Panc1 (cell line): Measurements from ENCODE around the gene WDFY1. TPM values are rescaled to one million over a fixed set of nuclear protein-coding genes. Genes with fewer than 3 reads are reported as not detected.

Experiments used
- ATAC-seq: fragments of 200-7000 bp; cut with Tn5 transposase; 2 replicates; pipeline ENCODE4 v1.9.1; 2020; ENCODE audit warnings: mild to moderate bottlenecking, moderate library complexity
- BruUV-seq: library from RNA; stranded (reverse); fragments of 400-500 nt; replicated peaks from 2 replicates; lab custom pipeline; 2021; lab: Mats Ljungman, UMichigan
- CTCF ChIA-PET: fragments of 300-600 bp; sonication (Branson Sonifier 250); formaldehyde crosslinking; loops from one replicate; lab custom pipeline; 2022; ENCODE audit warnings: antibody characterized with exemption; lab: Charles Lee
- POLR2A ChIA-PET: fragments of 300-600 bp; sonication (Branson Sonifier 250); formaldehyde crosslinking; loops from one replicate; lab custom pipeline; 2022; ENCODE audit warnings: antibody characterized with exemption; lab: Charles Lee
- DNase-seq: peaks from one replicate; pipeline ENCODE4 v3.0.0-alpha.2; 2010; ENCODE audit warnings: low read depth, low spot score
- H3K27ac ChIP-seq: 2 replicates; pipeline ENCODE4 v1.5.1; 2011; ENCODE audit warnings: mild to moderate bottlenecking, low read length, inconsistent platforms
- H3K27me3 ChIP-seq: fragments of 200-500 bp; sonication (Bioruptor generic); 2 replicates; pipeline ENCODE4 v1.6.0; 2014; ENCODE audit warnings: low read length, inconsistent platforms; ENCODE audit not compliant: control insufficient read depth, insufficient read depth
- H3K36me3 ChIP-seq: fragments of 200-500 bp; sonication (Bioruptor generic); 2 replicates; pipeline ENCODE4 v1.5.1; 2014; ENCODE audit warnings: inconsistent platforms, mild to moderate bottlenecking, low read length, moderate library complexity; ENCODE audit not compliant: control insufficient read depth, insufficient read depth
- H3K4me1 ChIP-seq: 2 replicates; pipeline ENCODE4 v1.5.1; 2011; ENCODE audit warnings: inconsistent platforms, mild to moderate bottlenecking, low read length, moderate library complexity; ENCODE audit not compliant: control insufficient read depth, insufficient read depth
- H3K4me3 ChIP-seq, 2 experiments: 2 replicates each; pipeline ENCODE4 v1.5.1; 2011 to 2012; ENCODE audit warnings: low read depth in 2 of 2, low read length in 2 of 2, mild to moderate bottlenecking in 2 of 2, inconsistent platforms in 1 of 2, moderate library complexity in 1 of 2
- H3K9me3 ChIP-seq: fragments of 200-500 bp; sonication (Bioruptor generic); 2 replicates; pipeline ENCODE4 v1.5.1; 2014; ENCODE audit warnings: low read depth, mild to moderate bottlenecking, inconsistent platforms, low read length, moderate library complexity; ENCODE audit not compliant: control insufficient read depth, insufficient read depth
- CTCF ChIP-seq: fragments of 450-650 bp; IDR thresholded peaks from 2 replicates; pipeline ENCODE4 v1.5.1; 2017; ENCODE audit warnings: mild to moderate bottlenecking
- POLR2AphosphoS5 ChIP-seq: IDR thresholded peaks from 2 replicates; pipeline ENCODE4 v1.6.1; 2012; ENCODE audit warnings: mild to moderate bottlenecking, low read depth, low read length, moderate library complexity
- REST ChIP-seq, 2 experiments: IDR thresholded peaks; 2 replicates each; pipeline ENCODE4 v1.6.1; 2011 to 2012; ENCODE audit warnings: low read depth in 2 of 2, control low read depth in 1 of 2, low read length in 1 of 2, mild to moderate bottlenecking in 1 of 2, moderate library complexity in 1 of 2; ENCODE audit not compliant: insufficient read depth in 1 of 2
- SIN3A ChIP-seq: IDR thresholded peaks from 2 replicates; pipeline ENCODE4 v1.6.1; 2012; ENCODE audit warnings: low read depth, mild to moderate bottlenecking, low read length, moderate library complexity, borderline replicate concordance; ENCODE audit not compliant: insufficient read depth
- TCF7L2 ChIP-seq: IDR thresholded peaks from 2 replicates; pipeline ENCODE4 v1.6.1; 2011; ENCODE audit warnings: mild to moderate bottlenecking, low read depth, low read length, inconsistent platforms
- in situ Hi-C: cut with HindIII; loops from 2 replicates; pipeline ENCODE4 v1.10.0; 2016; ENCODE audit warnings: low sequenced_read_pairs, low pct_unique_long_range_greater_than_20kb
- intact Hi-C: fragments of 100-400 bp; cut with micrococcal nuclease; formaldehyde crosslinking; loops from one replicate; pipeline ENCODE4 v1.10.0; 2022; ENCODE audit not compliant: unreplicated experiment
- total RNA-seq: library from RNA; stranded (reverse); gene quantifications from one replicate; pipeline ENCODE4 v1.2.1, GENCODE V29; 2021; ENCODE audit not compliant: unreplicated experiment

WDFY1 gene
- total RNA-seq, 1 experiment from 2014 or later = 48.5 TPM

- in situ Hi-C loops (no loop called here), intact Hi-C loops (no loop called here)
- BruUV-seq = no TSS peak
- Histone ChIP-seq H3K27ac (peak overlapping the region; percentile 2; the same call in 1 of the 2 replicates), H3K27me3 (no peaks in the 10 kb centered on the region), H3K4me1 (peaks cover 18% of the 10 kb centered on the region; the same call in 1 of the 2 replicates), H3K4me3 (no peak overlapping the region), H3K9me3 (no peaks in the 10 kb centered on the region), H3K36me3 (no peaks in the 10 kb centered on the region)
- ChIA-PET CTCF (no interaction called here), POLR2A (no interaction called here)
- TF ChIP-seq SIN3A (no peak), CTCF (no peak), POLR2AphosphoS5 (no peak), TCF7L2 (no peak), REST (IDR thresholded peaks at IDR 0.05; ENCODE audit: insufficient read depth in 1 of 2, low read depth in 2 of 2, low read length in 1 of 2) (no peak)
- ATAC-seq (no peak), DNase-seq (no peak)
Measured at GRCh38 chr2:223859070-223859469, 86.1 kb downstream of the WDFY1 start.

- Histone ChIP-seq H3K4me3 (no peak overlapping the region), H3K36me3 (no peaks in the 10 kb centered on the region), H3K27me3 (no peaks in the 10 kb centered on the region), H3K4me1 (peaks cover 15% of the 10 kb centered on the region; the same call in 1 of the 2 replicates), H3K9me3 (no peaks in the 10 kb centered on the region), H3K27ac (peak overlapping the region; percentile 23; the same call in 1 of the 2 replicates)
- DNase-seq (no peak), ATAC-seq (no peak)
- in situ Hi-C loops (no loop called here), intact Hi-C loops (no loop called here)
- ChIA-PET CTCF (no interaction called here), POLR2A (interaction anchor here (0.7 kb wide), 1 partner anchor 683 kb away, joined by 4 read pairs; no protein-coding TSS in a partner anchor)
- no TSS peak for BruUV-seq
- no peak for TF ChIP-seq POLR2AphosphoS5
Measured at GRCh38 chr2:223856584-223856983, 88.6 kb downstream of the WDFY1 start.

GRCh38 chr2:223856021-223856420 is 89.1 kb downstream of the WDFY1 start:
- no TSS peak for BruUV-seq
- CTCF ChIA-PET = no interaction called here
- no peak for ATAC-seq

More at GRCh38 chr2:223856021-223856420, 89.1 kb downstream of the WDFY1 start:
- DNase-seq = no peak
- no peak overlapping the region for H3K4me3 ChIP-seq
- intact Hi-C loops = no loop called here
- H3K27ac ChIP-seq = no peak overlapping the region; the same call in 1 of the 2 replicates
- H3K36me3 ChIP-seq = no peaks in the 10 kb centered on the region
- H3K4me1 ChIP-seq = peaks cover 10% of the 10 kb centered on the region; the same call in 1 of the 2 replicates
- no peaks in the 10 kb centered on the region for H3K27me3 ChIP-seq
- TF ChIP-seq TCF7L2 (no peak), CTCF (no peak), SIN3A (no peak), REST (IDR thresholded peaks at IDR 0.05; ENCODE audit: insufficient read depth in 1 of 2, low read depth in 2 of 2, low read length in 1 of 2) (no peak), POLR2AphosphoS5 (no peak)
- in situ Hi-C loops = no loop called here
- POLR2A ChIA-PET = no interaction called here
- no peaks in the 10 kb centered on the region for H3K9me3 ChIP-seq
